NCI-H1930 (cell line): ENCODE data around the gene THSD7A.

Source experiments
- DNase-seq, 2 experiments: peaks; one replicate each; lab custom pipeline; 2025; lab: John Stamatoyannopoulos, UW

Gene THSD7A

GRCh38 chr7:11831736-11832495 is at the start of gene THSD7A:
Gene THSD7A, minus strand, starts transcription at chr7:11832198. Its CDS starts 252 bp downstream, at chr7:11831946.
- DNase-seq: peak; percentile 50 to 62

- DNase-seq: no peak
Observed at GRCh38 chr7:11881680-11882079, 49.7 kb upstream of the THSD7A start.

GRCh38 chr7:11875635-11876034 is 43.6 kb upstream of the THSD7A start:
- peak; percentile 28 to 48 for DNase-seq

GRCh38 chr7:11865671-11866070 is 33.7 kb upstream of the THSD7A start:
- no peak for DNase-seq

- DNase-seq: no peak
Observed at GRCh38 chr7:11858622-11859302, 26.8 kb upstream of the THSD7A start.

- no peak for DNase-seq
Observed at GRCh38 chr7:11858026-11858425, 26.0 kb upstream of the THSD7A start.

- peak in 1 of 2 experiments; percentile 34 for DNase-seq
Observed at GRCh38 chr7:11848251-11848650, 16.3 kb upstream of the THSD7A start.

GRCh38 chr7:11847336-11847735 is 15.3 kb upstream of the THSD7A start:
- peak; percentile 36 to 47 for DNase-seq

GRCh38 chr7:11846361-11846955 is 14.5 kb upstream of the THSD7A start:
- DNase-seq: no peak

- DNase-seq: no peak
Observed at GRCh38 chr7:11843113-11843765, 11.2 kb upstream of the THSD7A start.

- no peak for DNase-seq
Observed at GRCh38 chr7:11841657-11842056, 9.7 kb upstream of the THSD7A start.

- no peak for DNase-seq
Observed at GRCh38 chr7:11835260-11835659, 3.3 kb upstream of the THSD7A start.

- DNase-seq: peak; percentile 12 to 21
Observed at GRCh38 chr7:11833431-11833830, 1.4 kb upstream of the THSD7A start.

- DNase-seq: no peak
Observed at GRCh38 chr7:11831156-11831735, 752 bp downstream of the THSD7A start.

GRCh38 chr7:11830582-11831155 is 1.3 kb downstream of the THSD7A start:
- no peak for DNase-seq

GRCh38 chr7:11829954-11830353 is 2.0 kb downstream of the THSD7A start:
- DNase-seq: no peak

- no peak for DNase-seq
Observed at GRCh38 chr7:11819947-11820346, 12.1 kb downstream of the THSD7A start.

GRCh38 chr7:11819271-11819670 is 12.7 kb downstream of the THSD7A start:
- no peak for DNase-seq

GRCh38 chr7:11818281-11818680 is 13.7 kb downstream of the THSD7A start:
- no peak for DNase-seq

GRCh38 chr7:11817111-11817740 is 14.8 kb downstream of the THSD7A start:
- DNase-seq: no peak

GRCh38 chr7:11811709-11812108 is 20.3 kb downstream of the THSD7A start:
- DNase-seq: peak in 1 of 2 experiments; percentile 1
